Keratinocyte (primary cell): ENCODE data around the gene SLC5A5. TPM values are rescaled to one million over a fixed set of nuclear protein-coding genes. Genes with fewer than 3 reads are reported as not detected.

Source experiments
- DNase-seq: peaks from one replicate; pipeline ENCODE4 v3.0.0-alpha.2; 2011; ENCODE audit warnings: low read depth, missing footprints, low spot score
- FAIRE-seq: peaks from 2 replicates; lab custom pipeline; 2011; peaks lifted over from hg19 to GRCh38; lab: Jason Lieb, UNC
- H2AFZ ChIP-seq: 2 replicates; pipeline ENCODE4 v1.6.0; 2012; ENCODE audit warnings: low read length, control low read depth, inconsistent platforms; ENCODE audit not compliant: control insufficient read depth
- H3K27ac ChIP-seq: 2 replicates; pipeline ENCODE4 v1.5.1; 2011; ENCODE audit warnings: low read length; ENCODE audit not compliant: control insufficient read depth, insufficient read depth
- H3K27me3 ChIP-seq: 3 replicates; pipeline ENCODE4 v1.6.0; 2011; ENCODE audit warnings: low read length; ENCODE audit not compliant: control insufficient read depth, insufficient read depth; ENCODE audit errors: extremely low read depth
- H3K36me3 ChIP-seq, 2 experiments: 2 replicates in 1 of 2; 3 replicates in 1 of 2; pipeline ENCODE4 v1.5.1; 2011; ENCODE audit warnings: low read length in 2 of 2, mild to moderate bottlenecking in 1 of 2; ENCODE audit not compliant: control insufficient read depth in 2 of 2, insufficient read depth in 2 of 2; ENCODE audit errors: extremely low read depth in 1 of 2
- H3K4me1 ChIP-seq: 3 replicates; pipeline ENCODE4 v1.5.1; 2011; ENCODE audit warnings: low read length; ENCODE audit not compliant: control insufficient read depth, insufficient read depth; ENCODE audit errors: extremely low read depth
- H3K4me2 ChIP-seq: 3 replicates; pipeline ENCODE4 v1.6.0; 2011; ENCODE audit warnings: low read depth, low read length; ENCODE audit not compliant: control insufficient read depth, insufficient read depth; ENCODE audit errors: extremely low read depth
- H3K4me3 ChIP-seq, 3 experiments: fragments of 200-600 bp in 1 of 3; sonication (generic) in 1 of 3; 2 replicates in 2 of 3; 3 replicates in 1 of 3; pipeline ENCODE4 v1.5.1; 2011 to 2016; ENCODE audit warnings: low read length in 3 of 3, mild to moderate bottlenecking in 3 of 3, control low read depth in 2 of 3, inconsistent platforms in 1 of 3, low read depth in 1 of 3, mixed read lengths in 1 of 3, mixed run types in 1 of 3, moderate library complexity in 1 of 3; ENCODE audit not compliant: control insufficient read depth in 2 of 3, insufficient read depth in 2 of 3; ENCODE audit errors: extremely low read depth in 1 of 3
- H3K79me2 ChIP-seq: 2 replicates; pipeline ENCODE4 v1.6.0; 2012; ENCODE audit warnings: low read length; ENCODE audit not compliant: control insufficient read depth, insufficient read depth
- H3K9ac ChIP-seq: 3 replicates; pipeline ENCODE4 v1.6.0; 2011; ENCODE audit warnings: low read length; ENCODE audit not compliant: control insufficient read depth, insufficient read depth; ENCODE audit errors: extremely low read depth
- H3K9me1 ChIP-seq: 3 replicates; pipeline ENCODE4 v1.6.0; 2011; ENCODE audit warnings: low read length; ENCODE audit not compliant: control insufficient read depth, insufficient read depth; ENCODE audit errors: extremely low read depth
- H3K9me3 ChIP-seq: 2 replicates; pipeline ENCODE4 v1.5.1; 2012; ENCODE audit warnings: low read depth, low read length; ENCODE audit not compliant: control insufficient read depth
- H4K20me1 ChIP-seq: 3 replicates; pipeline ENCODE4 v1.6.0; 2011; ENCODE audit warnings: low read length; ENCODE audit not compliant: control insufficient read depth, insufficient read depth; ENCODE audit errors: extremely low read depth
- EZH2 ChIP-seq: IDR thresholded peaks from one replicate; pipeline ENCODE4 v1.6.1; 2012; ENCODE audit warnings: inconsistent platforms, mild to moderate bottlenecking, low read length, moderate library complexity
- dilution Hi-C: fragments of 300-500 bp; cut with MboI; formaldehyde crosslinking; loops from one replicate; pipeline ENCODE4 v1.7.0; 2020; ENCODE audit warnings: low sequenced_read_pairs; ENCODE audit not compliant: extremely low pct_ligation_motif_present
- polyA plus RNA-seq, 5 experiments: library from polyadenylated mRNA; depleted of rRNA in 3 of 5; stranded (reverse) in 3 of 5; stranded (forward) in 1 of 5; unstranded in 1 of 5; fragments of >200 nt; gene quantifications; 1 replicate in 1 of 5; 2 replicates in 3 of 5; 3 replicates in 1 of 5; pipeline versions ENCODE4 v1.2.1 to v1.2.3, GENCODE V29; 2011 to 2012; ENCODE audit warnings: missing spikeins in 2 of 5, low read depth in 1 of 5, low replicate concordance in 1 of 5
- TF ChIP-seq, protein P1 (sequence below), 3 experiments: IDR thresholded peaks in 1 of 3; conservative IDR thresholded peaks in 1 of 3; optimal IDR thresholded peaks in 1 of 3; 2 replicates in 2 of 3; 3 replicates in 1 of 3; pipeline versions ENCODE3 to v1.5.1; 2011; ENCODE audit warnings: low read length in 3 of 3, mild to moderate bottlenecking in 3 of 3, moderate library complexity in 2 of 3, control low read depth in 1 of 3, inconsistent platforms in 1 of 3; ENCODE audit not compliant: insufficient read depth in 2 of 3; ENCODE audit errors: extremely low read depth in 1 of 3

SLC5A5 gene
- polyA plus RNA-seq, 1 donor (not counting 4 experiments of a cell fraction or from before 2014, with no cell fraction given): not detected

GRCh38 chr19:17835182-17836006 is 36.4 kb upstream of the SLC5A5 start:
- FAIRE-seq (no peak), DNase-seq (no peak)
- H3K4me3 ChIP-seq: no peak overlapping the region
- H3K79me2 ChIP-seq: no peaks in the 10 kb centered on the region
- no peaks in the 10 kb centered on the region for H3K9me1 ChIP-seq
- no peak overlapping the region for H3K27ac ChIP-seq
- dilution Hi-C loops: no loop called here
- H3K36me3 ChIP-seq: no peaks in the 10 kb centered on the region
- peaks cover 5% of the 10 kb centered on the region for H3K27me3 ChIP-seq
- H3K9ac ChIP-seq: no peak overlapping the region
- no peak overlapping the region for H3K4me2 ChIP-seq
- peaks cover 5% of the 10 kb centered on the region for H3K4me1 ChIP-seq
- TF ChIP-seq, protein P1, sequence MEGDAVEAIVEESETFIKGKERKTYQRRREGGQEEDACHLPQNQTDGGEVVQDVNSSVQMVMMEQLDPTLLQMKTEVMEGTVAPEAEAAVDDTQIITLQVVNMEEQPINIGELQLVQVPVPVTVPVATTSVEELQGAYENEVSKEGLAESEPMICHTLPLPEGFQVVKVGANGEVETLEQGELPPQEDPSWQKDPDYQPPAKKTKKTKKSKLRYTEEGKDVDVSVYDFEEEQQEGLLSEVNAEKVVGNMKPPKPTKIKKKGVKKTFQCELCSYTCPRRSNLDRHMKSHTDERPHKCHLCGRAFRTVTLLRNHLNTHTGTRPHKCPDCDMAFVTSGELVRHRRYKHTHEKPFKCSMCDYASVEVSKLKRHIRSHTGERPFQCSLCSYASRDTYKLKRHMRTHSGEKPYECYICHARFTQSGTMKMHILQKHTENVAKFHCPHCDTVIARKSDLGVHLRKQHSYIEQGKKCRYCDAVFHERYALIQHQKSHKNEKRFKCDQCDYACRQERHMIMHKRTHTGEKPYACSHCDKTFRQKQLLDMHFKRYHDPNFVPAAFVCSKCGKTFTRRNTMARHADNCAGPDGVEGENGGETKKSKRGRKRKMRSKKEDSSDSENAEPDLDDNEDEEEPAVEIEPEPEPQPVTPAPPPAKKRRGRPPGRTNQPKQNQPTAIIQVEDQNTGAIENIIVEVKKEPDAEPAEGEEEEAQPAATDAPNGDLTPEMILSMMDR (optimal IDR thresholded peaks at IDR 0.05 in 1 of 3, IDR thresholded peaks at IDR 0.05 in 1 of 3, conservative IDR thresholded peaks at IDR 0.05 in 1 of 3; ENCODE audit: extremely low read depth in 1 of 3, insufficient read depth in 2 of 3, low read length in 3 of 3): no peak
- no peak for TF ChIP-seq EZH2
- H3K9me3 ChIP-seq: no peaks in the 10 kb centered on the region
- no peaks in the 10 kb centered on the region for H4K20me1 ChIP-seq
- H2AFZ ChIP-seq: no peak overlapping the region

DNA sequence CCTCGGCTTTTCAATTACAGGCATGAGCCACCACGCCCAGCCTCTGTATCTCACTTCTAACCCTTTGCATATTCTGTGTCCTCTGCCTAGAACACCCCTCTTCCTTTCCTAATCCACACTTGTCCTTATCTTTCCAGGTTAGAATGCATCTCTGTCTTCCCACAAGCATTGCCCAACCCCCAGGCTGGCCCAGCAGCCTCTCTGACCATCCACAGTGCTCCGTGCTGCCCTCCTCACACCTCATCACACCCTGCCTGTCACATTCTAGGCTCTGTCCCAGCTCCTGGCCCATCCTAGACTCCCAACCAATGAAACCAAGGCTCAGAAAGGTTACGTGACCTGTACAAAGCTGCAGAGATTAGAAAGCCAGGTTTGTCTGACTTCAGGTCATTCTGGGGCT is 35.2 kb upstream of the SLC5A5 start:
- no peaks in the 10 kb centered on the region for H3K79me2 ChIP-seq

More for the DNA sequence above, 35.2 kb upstream of the SLC5A5 start:
- dilution Hi-C loops: no loop called here
- Histone ChIP-seq H4K20me1 (no peaks in the 10 kb centered on the region), H3K4me1 (peaks cover under 1% of the 10 kb centered on the region), H3K9me3 (no peaks in the 10 kb centered on the region), H3K9ac (no peak overlapping the region), H3K9me1 (no peaks in the 10 kb centered on the region), H3K4me3 (no peak overlapping the region), H3K27me3 (peaks cover 2% of the 10 kb centered on the region), H2AFZ (no peak overlapping the region), H3K36me3 (no peaks in the 10 kb centered on the region), H3K27ac (no peak overlapping the region), H3K4me2 (no peak overlapping the region)
- TF ChIP-seq, protein P1 (optimal IDR thresholded peaks at IDR 0.05 in 1 of 3, IDR thresholded peaks at IDR 0.05 in 1 of 3, conservative IDR thresholded peaks at IDR 0.05 in 1 of 3; ENCODE audit: extremely low read depth in 1 of 3, insufficient read depth in 2 of 3, low read length in 3 of 3): no peak
- no peak for TF ChIP-seq EZH2
- DNase-seq (no peak), FAIRE-seq (no peak)
